Fibroblast of mammary gland (primary cell): Measurements from ENCODE around the gene ANKRD13C.
"Not testable (repeated sequence)": the region's sequence is repeated elsewhere in the genome, so short reads cannot be mapped to it uniquely, and the experiment has no call there.

ENCODE experiments used
- DNase-seq: peaks from one replicate; pipeline ENCODE4 v3.0.0-alpha.2; 2010; ENCODE audit warnings: low read depth
- H3K4me3 ChIP-seq: 2 replicates; pipeline ENCODE4 v1.5.1; 2011; ENCODE audit warnings: low read depth, mild to moderate bottlenecking, low read length, moderate library complexity; ENCODE audit not compliant: control insufficient read depth
- TF ChIP-seq, protein P1 (sequence below): conservative IDR thresholded peaks from 2 replicates; pipeline ENCODE4 v1.5.1; 2011; ENCODE audit warnings: low read depth, low read length, inconsistent platforms; ENCODE audit not compliant: control insufficient read depth, insufficient read depth

The ANKRD13C gene

GRCh38 chr1:70348399-70349165, 5.9 kb downstream of the ANKRD13C start:
- H3K4me3 ChIP-seq: no peak overlapping the region
- TF ChIP-seq, protein P1, sequence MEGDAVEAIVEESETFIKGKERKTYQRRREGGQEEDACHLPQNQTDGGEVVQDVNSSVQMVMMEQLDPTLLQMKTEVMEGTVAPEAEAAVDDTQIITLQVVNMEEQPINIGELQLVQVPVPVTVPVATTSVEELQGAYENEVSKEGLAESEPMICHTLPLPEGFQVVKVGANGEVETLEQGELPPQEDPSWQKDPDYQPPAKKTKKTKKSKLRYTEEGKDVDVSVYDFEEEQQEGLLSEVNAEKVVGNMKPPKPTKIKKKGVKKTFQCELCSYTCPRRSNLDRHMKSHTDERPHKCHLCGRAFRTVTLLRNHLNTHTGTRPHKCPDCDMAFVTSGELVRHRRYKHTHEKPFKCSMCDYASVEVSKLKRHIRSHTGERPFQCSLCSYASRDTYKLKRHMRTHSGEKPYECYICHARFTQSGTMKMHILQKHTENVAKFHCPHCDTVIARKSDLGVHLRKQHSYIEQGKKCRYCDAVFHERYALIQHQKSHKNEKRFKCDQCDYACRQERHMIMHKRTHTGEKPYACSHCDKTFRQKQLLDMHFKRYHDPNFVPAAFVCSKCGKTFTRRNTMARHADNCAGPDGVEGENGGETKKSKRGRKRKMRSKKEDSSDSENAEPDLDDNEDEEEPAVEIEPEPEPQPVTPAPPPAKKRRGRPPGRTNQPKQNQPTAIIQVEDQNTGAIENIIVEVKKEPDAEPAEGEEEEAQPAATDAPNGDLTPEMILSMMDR: no peak
- no peak for DNase-seq

- H3K4me3 ChIP-seq, DNase-seq: not testable (repeated sequence)
These were observed 14.9 kb downstream of the ANKRD13C start for GRCh38 chr1:70339644-70340043.

DNA sequence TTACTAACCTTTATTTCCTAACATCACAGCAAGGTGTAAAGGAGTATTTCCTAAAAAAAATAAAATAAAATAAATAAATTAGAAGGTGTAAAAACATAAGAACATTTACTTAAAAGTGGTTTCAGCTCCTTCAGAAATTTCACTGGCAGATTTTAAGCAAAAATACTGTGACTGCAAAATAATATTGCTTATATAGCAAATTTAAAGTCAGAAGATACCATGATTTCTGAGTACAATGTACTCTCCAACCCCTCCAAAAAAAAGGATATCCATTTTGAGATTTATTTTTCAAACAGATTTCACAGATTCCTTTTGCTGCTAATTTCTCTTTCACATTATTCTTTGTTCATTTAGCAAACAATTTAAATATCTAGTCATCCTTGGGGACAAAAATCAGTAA, 18.5 kb downstream of the ANKRD13C start:
- TF ChIP-seq, protein P1: no peak
- no peak overlapping the region for H3K4me3 ChIP-seq
- no peak for DNase-seq

- H3K4me3 ChIP-seq: no peak overlapping the region
- TF ChIP-seq, protein P1: no peak
- no peak for DNase-seq
These were observed 20.1 kb downstream of the ANKRD13C start for GRCh38 chr1:70334436-70334835.

GRCh38 chr1:70333245-70333644, 21.3 kb downstream of the ANKRD13C start:
- TF ChIP-seq, protein P1: no peak

DNA sequence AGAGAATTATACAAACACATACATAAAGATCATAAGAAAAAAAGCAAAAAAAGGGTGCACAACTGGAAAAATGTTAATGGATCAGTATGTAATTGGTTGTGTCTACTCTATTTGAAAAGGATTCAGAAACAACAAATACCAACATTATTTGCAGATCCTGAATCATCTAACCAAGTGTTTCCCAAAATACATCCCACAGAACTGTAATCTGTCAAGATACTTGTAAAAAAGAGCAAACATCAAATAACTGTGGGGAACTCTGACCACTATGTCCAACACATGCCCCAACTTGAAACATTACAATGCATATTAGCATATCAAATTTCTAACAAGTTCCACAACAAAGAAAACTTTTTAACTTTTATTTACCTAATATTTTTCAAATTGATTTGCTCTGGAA, 22.6 kb downstream of the ANKRD13C start:
- peak; percentile 30 for DNase-seq
- H3K4me3 ChIP-seq: no peak overlapping the region
- TF ChIP-seq, protein P1: no peak

More at GRCh38 chr1:70333245-70333644, 21.3 kb downstream of the ANKRD13C start:
- DNase-seq: no peak
- H3K4me3 ChIP-seq: no peak overlapping the region

GRCh38 chr1:70327306-70328076, 27.0 kb downstream of the ANKRD13C start:
- H3K4me3 ChIP-seq: no peak overlapping the region
- TF ChIP-seq, protein P1: no peak
- DNase-seq: peak; percentile 25
